SH-SY5Y (cell line): ENCODE results near the gene SELENON.

Source experiments
- GATA2 ChIP-seq: IDR thresholded peaks from 2 replicates; pipeline ENCODE4 v1.6.1; 2011; ENCODE audit warnings: mild to moderate bottlenecking, low read depth, low read length
- GATA3 ChIP-seq: IDR thresholded peaks from 2 replicates; pipeline ENCODE4 v1.6.1; 2011; ENCODE audit warnings: low read depth, mild to moderate bottlenecking, low read length, moderate library complexity

DNA sequence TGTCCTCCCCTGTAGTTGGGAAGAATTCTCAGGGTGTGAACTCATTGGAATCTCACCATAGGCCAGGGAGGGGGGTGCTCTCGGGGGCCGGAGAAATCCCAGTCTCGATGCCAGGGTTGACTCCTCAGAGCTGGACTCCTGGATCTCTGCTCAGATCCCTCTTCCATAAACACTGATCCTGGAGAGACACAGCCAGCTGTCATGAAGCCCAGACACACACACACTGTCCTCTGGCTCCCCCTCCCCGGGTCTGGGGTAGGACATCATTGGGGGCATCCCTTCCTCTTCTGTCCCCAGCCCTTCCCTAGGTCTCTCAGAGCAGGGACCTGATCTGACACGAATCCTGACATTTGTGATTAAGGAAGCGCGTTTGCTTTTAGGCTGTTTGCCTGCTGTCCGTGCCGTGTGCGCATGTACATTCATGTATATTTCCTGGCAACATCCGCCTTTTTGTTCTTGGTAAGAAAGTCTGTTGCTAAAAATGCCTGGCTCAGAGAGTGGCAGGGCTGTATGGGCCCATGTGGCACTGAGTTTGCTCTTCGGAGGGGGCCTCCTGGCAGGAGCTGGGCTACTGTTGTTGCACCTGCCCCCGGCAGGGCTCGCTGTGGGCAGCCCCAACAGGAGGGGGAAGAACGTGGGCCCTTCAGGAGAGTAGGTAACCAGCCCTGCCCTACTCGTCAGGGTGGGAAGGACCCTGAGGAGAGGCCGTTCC, 45.4 kb upstream of the SELENON start:
- no peak for TF ChIP-seq GATA2
- no peak for TF ChIP-seq GATA3
